Heart left ventricle (tissue), 13 donors: Measurements from ENCODE around the gene TEX26.

Source experiments
- CTCF ChIP-seq, 12 donors: fragments of 200-600 bp; sonication (generic) in 4 of 12; IDR thresholded peaks; one replicate each; pipeline versions ENCODE4 v1.5.0 to v1.8.0; 2018 to 2022; ENCODE audit warnings: antibody characterized with exemption in 12 of 12, mild to moderate bottlenecking in 5 of 12
- POLR2A ChIP-seq, 2 donors: fragments of 450-650 bp; IDR thresholded peaks; one replicate each; pipeline ENCODE4 v1.6.1; 2017; ENCODE audit warnings: antibody characterized with exemption in 2 of 2, mild to moderate bottlenecking in 2 of 2, moderate library complexity in 2 of 2
- donor health status: ischemic (EF 13 %, LVEDD 7.1; RV severe dilation, severe dysfunction).
- donor health status: DM: no; HTN: yes; CAD: no.
- donor health status: DM: no; HTN: no; CAD: no.
- donor health status: ischemic (EF 25% LVEDD 6.9; RV normal size, moderate dysfunction).
- donor health status: ischemic (EF 25% LVEDD 5.7; RV mildly dilated, moderate dysfunction).
- donor health status: ischemic (EF 35%, LVEDD 5.7; RV mildly dilated, moderate dysfunction).
- donor health status: nonischemic (EF 11% LVEDD 7.7; RV severe dilation, severe dysfunction).
- donor health status: DM: yes; HTN: yes; CAD: no.
- donor health status: PGD.
- donor health status: ischemic (EF 29% LVEDD 5.4; RV normal size, mild dysfunction).
- donor health status: nonischemic (EF 23%, LVEDD 6.1; RV moderate dilation, normal function).

GRCh38 chr13:30974350-30974749 is 41.9 kb downstream of the TEX26 start:
- TF ChIP-seq CTCF (IDR thresholded peaks at IDR 0.05) (no peak), POLR2A (IDR thresholded peaks at IDR 0.05) (no peak)
